HepG2 (cell line): ENCODE data around the gene HDHD3. TPM values are rescaled to one million over a fixed set of nuclear protein-coding genes. Genes with fewer than 3 reads are reported as not detected.

Source experiments
- AGO1 ChIP-seq: fragments of 200-400 bp; formaldehyde crosslinking; IDR thresholded peaks from 2 replicates; pipeline ENCODE4 v1.6.1; 2017; ENCODE audit warnings: mild to moderate bottlenecking, low read depth, low read length, moderate library complexity; ENCODE audit not compliant: poor library complexity, severe bottlenecking
- ARHGAP35 ChIP-seq: sonication (generic); formaldehyde crosslinking; IDR thresholded peaks from 2 replicates; pipeline ENCODE4 v1.9.0; 2022; ENCODE audit warnings: mild to moderate bottlenecking, inconsistent platforms, moderate library complexity, missing genetic modification reagents, borderline replicate concordance
- CEBPG ChIP-seq: IDR thresholded peaks from 2 replicates; pipeline ENCODE4 v1.6.1; 2016
- DRAP1 ChIP-seq: IDR thresholded peaks from 2 replicates; pipeline ENCODE4 v1.6.1; 2016; ENCODE audit warnings: missing genetic modification reagents, missing compliant biosample characterization
- GATAD2A ChIP-seq: IDR thresholded peaks from 2 replicates; pipeline ENCODE4 v1.6.1; 2016
- HDAC1 ChIP-seq: sonication (generic); formaldehyde crosslinking; IDR thresholded peaks from 2 replicates; pipeline ENCODE4 v1.5.1; 2020; ENCODE audit warnings: mild to moderate bottlenecking, missing genetic modification reagents
- HMG20B ChIP-seq: conservative IDR thresholded peaks from 2 replicates; pipeline ENCODE4 v1.6.1; 2016; ENCODE audit warnings: missing genetic modification reagents, missing compliant biosample characterization
- HMGXB4 ChIP-seq, 2 experiments: sonication (generic) in 1 of 2; formaldehyde crosslinking in 1 of 2; IDR thresholded peaks; 2 replicates each; pipeline versions ENCODE4 v1.4.0 to v1.6.1; 2018 to 2020; ENCODE audit warnings: missing genetic modification reagents in 2 of 2, borderline replicate concordance in 1 of 2, low read depth in 1 of 2, mild to moderate bottlenecking in 1 of 2, missing biosample characterization in 1 of 2
- KLF12 ChIP-seq: sonication (generic); formaldehyde crosslinking; IDR thresholded peaks from 2 replicates; pipeline ENCODE4 v1.4.0; 2020; ENCODE audit warnings: missing genetic modification reagents, borderline replicate concordance
- MAZ ChIP-seq, 2 experiments: sonication (generic) in 1 of 2; formaldehyde crosslinking in 1 of 2; IDR thresholded peaks; 2 replicates each; pipeline versions ENCODE4 v1.5.0 to v1.6.1; 2012 to 2020; ENCODE audit warnings: low read depth in 2 of 2, mild to moderate bottlenecking in 2 of 2, borderline replicate concordance in 1 of 2, improper control_type of control experiment in 1 of 2, low read length in 1 of 2, missing genetic modification reagents in 1 of 2, moderate library complexity in 1 of 2
- MEIS2 ChIP-seq: sonication (generic); formaldehyde crosslinking; IDR thresholded peaks from 2 replicates; pipeline ENCODE4 v1.9.0; 2021; ENCODE audit warnings: mild to moderate bottlenecking, missing genetic modification reagents
- SP140L ChIP-seq: sonication (generic); formaldehyde crosslinking; IDR thresholded peaks from 2 replicates; pipeline ENCODE4 v1.4.0; 2020; ENCODE audit warnings: missing genetic modification reagents, borderline replicate concordance
- XRCC5 ChIP-seq: fragments of 200-400 bp; formaldehyde crosslinking; optimal IDR thresholded peaks from 2 replicates; pipeline ENCODE3; 2017; ENCODE audit warnings: mild to moderate bottlenecking, low read length
- ZBTB43 ChIP-seq: sonication (generic); formaldehyde crosslinking; conservative IDR thresholded peaks from 2 replicates; pipeline ENCODE4 v1.4.0; 2020; ENCODE audit warnings: missing genetic modification reagents
- ZFP1 ChIP-seq: IDR thresholded peaks from 2 replicates; pipeline ENCODE4 v1.6.1; 2016
- ZMYM4 ChIP-seq: sonication (generic); formaldehyde crosslinking; IDR thresholded peaks from 2 replicates; pipeline ENCODE4 v1.8.1; 2023; ENCODE audit warnings: mild to moderate bottlenecking, missing genetic modification reagents
- ZNF552 ChIP-seq: sonication (generic); formaldehyde crosslinking; IDR thresholded peaks from 2 replicates; pipeline ENCODE4 v1.9.0; 2022; ENCODE audit warnings: missing genetic modification reagents, mild to moderate bottlenecking, borderline replicate concordance
- ZNF704 ChIP-seq: sonication (generic); formaldehyde crosslinking; IDR thresholded peaks from 2 replicates; pipeline ENCODE4 v1.8.1; 2023; ENCODE audit warnings: mild to moderate bottlenecking, inconsistent platforms, moderate library complexity, missing genetic modification reagents, borderline replicate concordance
- polyA plus RNA-seq, 8 experiments: library from polyadenylated mRNA; depleted of rRNA in 3 of 8; stranded (reverse) in 7 of 8; unstranded in 1 of 8; fragments of >200 nt; fragmentation: Illumina TruSeq in 4 of 8; extraction: Trizol in 4 of 8; gene quantifications; 2 replicates each; pipeline versions ENCODE4 v1.2.1 to v1.2.3, GENCODE V29; 2011 to 2016; ENCODE audit warnings: low read depth in 4 of 8, missing spikeins in 1 of 8, mixed read lengths in 1 of 8; ENCODE audit not compliant: insufficient read depth in 1 of 8
- total RNA-seq, 5 experiments: library from RNA; depleted of rRNA; stranded (reverse); fragments of >200 nt; fragmentation: Illumina TruSeq; extraction: Trizol; gene quantifications; 2 replicates each; pipeline ENCODE4 v1.2.3, GENCODE V29; 2016; ENCODE audit warnings: low read depth in 1 of 5
- TF ChIP-seq, protein P1 (sequence below): IDR thresholded peaks from 2 replicates; pipeline ENCODE4 v1.6.1; 2016; ENCODE audit warnings: missing biosample characterization, missing genetic modification reagents, low read depth
- TF ChIP-seq, protein P2 (sequence below): sonication (generic); formaldehyde crosslinking; IDR thresholded peaks from 2 replicates; pipeline ENCODE4 v1.4.0; 2020; ENCODE audit warnings: missing genetic modification reagents, borderline replicate concordance

The HDHD3 gene
- total and polyA plus RNA-seq, 2 of the 13 experiments (the other 11 are each of a cell fraction or from before 2014, with no cell fraction given): 23.1 to 38.5 TPM

GRCh38 chr9:113395000-113395861 lies 18.4 kb upstream of the HDHD3 start (continued):
- TF ChIP-seq, protein P1, sequence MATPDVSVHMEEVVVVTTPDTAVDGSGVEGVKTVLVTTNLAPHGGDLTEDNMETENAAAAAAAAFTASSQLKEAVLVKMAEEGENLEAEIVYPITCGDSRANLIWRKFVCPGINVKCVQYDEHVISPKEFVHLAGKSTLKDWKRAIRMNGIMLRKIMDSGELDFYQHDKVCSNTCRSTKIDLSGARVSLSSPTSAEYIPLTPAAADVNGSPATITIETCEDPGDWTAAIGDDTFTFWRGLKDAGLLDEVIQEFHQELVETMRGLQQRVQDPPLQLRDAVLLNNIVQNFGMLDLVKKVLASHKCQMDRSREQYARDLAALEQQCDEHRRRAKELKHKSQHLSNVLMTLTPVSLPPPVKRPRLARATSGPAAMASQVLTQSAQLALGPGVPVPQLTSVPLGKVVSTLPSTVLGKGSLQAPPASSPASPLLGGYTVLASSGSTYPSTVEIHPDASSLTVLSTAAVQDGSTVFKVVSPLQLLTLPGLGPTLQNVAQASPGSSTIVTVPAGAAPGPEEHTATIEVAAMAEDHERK: 0 out of 2 replicates have a peak, but pooled peaks have one; percentile 22
- TF ChIP-seq SP140L (no peak), HDAC1 (peak; percentile 83), MEIS2 (CRISPR knock-in tag) (peak; percentile 91), ZMYM4 (CRISPR knock-in tag) (peak; percentile 71), ZNF704 (CRISPR knock-in tag) (no peak), ARHGAP35 (peak; percentile 26; the same call in 1 of the 2 replicates), DRAP1 (CRISPR knock-in tag) (peak; percentile 40; the same call in 1 of the 2 replicates), ZFP1 (CRISPR knock-in tag) (0 out of 2 replicates have a peak, but pooled peaks have one; percentile 61), ZNF552 (CRISPR knock-in tag) (no peak), GATAD2A (CRISPR knock-in tag) (peak; percentile 98), CEBPG (peak; percentile 87), HMG20B (CRISPR knock-in tag) (no peak), ZBTB43 (CRISPR knock-in tag) (0 out of 2 replicates have a peak, but pooled peaks have one; percentile 67), MAZ (IDR thresholded peaks at IDR 0.05; ENCODE audit: borderline replicate concordance, low read depth, low read length) (no peak), MAZ (CRISPR knock-in tag; IDR thresholded peaks at IDR 0.05; ENCODE audit: low read depth) (no peak), HMGXB4 (CRISPR knock-in tag; IDR thresholded peaks at IDR 0.05; ENCODE audit: borderline replicate concordance in 1 of 2, low read depth in 1 of 2) (no peak; a peak in 1 of 4 replicates), KLF12 (CRISPR knock-in tag) (no peak), AGO1 (no peak), XRCC5 (peak; percentile 25)
- TF ChIP-seq, protein P2, sequence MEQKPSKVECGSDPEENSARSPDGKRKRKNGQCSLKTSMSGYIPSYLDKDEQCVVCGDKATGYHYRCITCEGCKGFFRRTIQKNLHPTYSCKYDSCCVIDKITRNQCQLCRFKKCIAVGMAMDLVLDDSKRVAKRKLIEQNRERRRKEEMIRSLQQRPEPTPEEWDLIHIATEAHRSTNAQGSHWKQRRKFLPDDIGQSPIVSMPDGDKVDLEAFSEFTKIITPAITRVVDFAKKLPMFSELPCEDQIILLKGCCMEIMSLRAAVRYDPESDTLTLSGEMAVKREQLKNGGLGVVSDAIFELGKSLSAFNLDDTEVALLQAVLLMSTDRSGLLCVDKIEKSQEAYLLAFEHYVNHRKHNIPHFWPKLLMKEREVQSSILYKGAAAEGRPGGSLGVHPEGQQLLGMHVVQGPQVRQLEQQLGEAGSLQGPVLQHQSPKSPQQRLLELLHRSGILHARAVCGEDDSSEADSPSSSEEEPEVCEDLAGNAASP (CRISPR knock-in tag): peak; percentile 84; the same call in 1 of the 2 replicates
